Peyer's patch (tissue), 4 donors: ENCODE results near the gene FAM174C.
A peak's percentile ranks its signal among the peaks of the same experiment; 100 is the strongest.

Source experiments
- POLR2A ChIP-seq, 2 donors: fragments of 450-650 bp; IDR thresholded peaks; one replicate each; pipeline ENCODE4 v1.5.1; 2017; ENCODE audit warnings: antibody characterized with exemption in 2 of 2, mild to moderate bottlenecking in 2 of 2, moderate library complexity in 2 of 2
- TF ChIP-seq, protein P1 (sequence below), 6 experiments: fragments of 450-650 bp in 4 of 6; fragments of 200-600 bp in 2 of 6; sonication (generic) in 1 of 6; IDR thresholded peaks; one replicate each; pipeline ENCODE4 v1.5.1; 2017 to 2019; ENCODE audit warnings: antibody characterized with exemption in 6 of 6, mild to moderate bottlenecking in 3 of 6, moderate library complexity in 1 of 6

- TF ChIP-seq, protein P1, sequence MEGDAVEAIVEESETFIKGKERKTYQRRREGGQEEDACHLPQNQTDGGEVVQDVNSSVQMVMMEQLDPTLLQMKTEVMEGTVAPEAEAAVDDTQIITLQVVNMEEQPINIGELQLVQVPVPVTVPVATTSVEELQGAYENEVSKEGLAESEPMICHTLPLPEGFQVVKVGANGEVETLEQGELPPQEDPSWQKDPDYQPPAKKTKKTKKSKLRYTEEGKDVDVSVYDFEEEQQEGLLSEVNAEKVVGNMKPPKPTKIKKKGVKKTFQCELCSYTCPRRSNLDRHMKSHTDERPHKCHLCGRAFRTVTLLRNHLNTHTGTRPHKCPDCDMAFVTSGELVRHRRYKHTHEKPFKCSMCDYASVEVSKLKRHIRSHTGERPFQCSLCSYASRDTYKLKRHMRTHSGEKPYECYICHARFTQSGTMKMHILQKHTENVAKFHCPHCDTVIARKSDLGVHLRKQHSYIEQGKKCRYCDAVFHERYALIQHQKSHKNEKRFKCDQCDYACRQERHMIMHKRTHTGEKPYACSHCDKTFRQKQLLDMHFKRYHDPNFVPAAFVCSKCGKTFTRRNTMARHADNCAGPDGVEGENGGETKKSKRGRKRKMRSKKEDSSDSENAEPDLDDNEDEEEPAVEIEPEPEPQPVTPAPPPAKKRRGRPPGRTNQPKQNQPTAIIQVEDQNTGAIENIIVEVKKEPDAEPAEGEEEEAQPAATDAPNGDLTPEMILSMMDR (IDR thresholded peaks at IDR 0.05), result peak; percentile 81 to 97 (median 95)
- TF ChIP-seq POLR2A (IDR thresholded peaks at IDR 0.05), result no peak
Observed at GRCh38 chr19:1248786-1249297, 26.5 kb upstream of the FAM174C start.
